Right lobe of liver (tissue), 4 donors: ENCODE results near the gene FDXACB1.

Experiments used
- CTCF ChIP-seq, 4 donors: fragments of 200-600 bp in 3 of 4; fragments of 450-650 bp in 1 of 4; IDR thresholded peaks; one replicate each; pipeline versions ENCODE4 v1.5.1 to v1.8.0; 2016 to 2022; ENCODE audit warnings: antibody characterized with exemption in 4 of 4, mild to moderate bottlenecking in 2 of 4
- POLR2A ChIP-seq: fragments of 450-650 bp; IDR thresholded peaks from one replicate; pipeline ENCODE4 v1.6.1; 2017; ENCODE audit warnings: antibody characterized with exemption, mild to moderate bottlenecking
- donor health status: DM: no; HTN: no; CAD: no.
- donor health status: DM: no; HTN: no; CAD: no.
- donor health status: DM: no; HTN: yes; CAD: no.

GRCh38 chr11:111826322-111826950, 52.5 kb downstream of the FDXACB1 start:
- TF ChIP-seq POLR2A (no peak), CTCF (IDR thresholded peaks at IDR 0.05) (no peak)
